H1 (cell line): ENCODE data around the gene GNB1. TPM values are rescaled to one million over a fixed set of nuclear protein-coding genes. Genes with fewer than 3 reads are reported as not detected.

Source experiments
- CTCF ChIA-PET: fragments of 300-600 bp; sonication (Branson Sonifier 250); formaldehyde crosslinking; loops from one replicate; lab custom pipeline; 2021; ENCODE audit not compliant: partially characterized antibody; lab: Charles Lee
- POLR2A ChIA-PET: fragments of 300-600 bp; sonication (Branson Sonifier 250); formaldehyde crosslinking; loops from one replicate; lab custom pipeline; 2021; ENCODE audit warnings: inconsistent platforms; ENCODE audit not compliant: partially characterized antibody; lab: Charles Lee
- DNase-seq, 2 experiments: peaks; one replicate each; pipeline versions ENCODE4 v3.0.0 to v3.0.0-alpha.2; 2010 to 2022; ENCODE audit warnings: low spot score in 2 of 2, low read depth in 1 of 2, mixed read lengths in 1 of 2
- FAIRE-seq: peaks from 2 replicates; lab custom pipeline; 2011; peaks lifted over from hg19 to GRCh38; lab: Jason Lieb, UNC
- H2AFZ ChIP-seq: 2 replicates; pipeline ENCODE4 v1.8.1; 2012; ENCODE audit warnings: low read length, inconsistent platforms
- H2AK5ac ChIP-seq: 2 replicates; pipeline ENCODE4 v1.6.1; 2013; ENCODE audit warnings: low read depth, low read length
- H2BK120ac ChIP-seq: replicated peaks from 2 replicates; pipeline ENCODE3; 2013; ENCODE audit warnings: low read depth, low read length, inconsistent platforms
- H2BK12ac ChIP-seq: 2 replicates; pipeline ENCODE4 v1.6.1; 2013; ENCODE audit warnings: low read depth, low read length
- H2BK15ac ChIP-seq: 2 replicates; pipeline ENCODE4 v1.6.1; 2013; ENCODE audit warnings: low read length
- H2BK20ac ChIP-seq: 2 replicates; pipeline ENCODE4 v1.6.1; 2013; ENCODE audit warnings: low read length
- H2BK5ac ChIP-seq: 2 replicates; pipeline ENCODE4 v1.6.1; 2013; ENCODE audit warnings: low read depth, low read length
- H3K14ac ChIP-seq: 2 replicates; pipeline ENCODE4 v1.6.1; 2013; ENCODE audit warnings: inconsistent platforms; ENCODE audit not compliant: insufficient read length
- H3K18ac ChIP-seq: 2 replicates; pipeline ENCODE4 v1.6.1; 2013; ENCODE audit warnings: low read length; ENCODE audit errors: extremely low read depth
- H3K23ac ChIP-seq: 2 replicates; pipeline ENCODE4 v1.6.1; 2013; ENCODE audit warnings: inconsistent platforms; ENCODE audit not compliant: insufficient read length
- H3K23me2 ChIP-seq: 2 replicates; pipeline ENCODE4 v1.6.1; 2013; ENCODE audit warnings: low read depth, low read length
- H3K27ac ChIP-seq: 2 replicates; pipeline ENCODE4 v1.6.1; 2011; ENCODE audit warnings: low read depth, low read length, inconsistent platforms
- H3K27me3 ChIP-seq, 4 experiments: replicated peaks in 1 of 4; 1 replicate in 1 of 4; 2 replicates in 3 of 4; pipeline versions ENCODE4 v1.6.1 to v1.8.1; 2011 to 2013; ENCODE audit warnings: low read length in 3 of 4, mild to moderate bottlenecking in 3 of 4, inconsistent platforms in 2 of 4, mixed read lengths in 2 of 4, moderate library complexity in 1 of 4; ENCODE audit not compliant: control insufficient read depth in 3 of 4, insufficient read depth in 3 of 4; ENCODE audit errors: extremely low read depth in 1 of 4
- H3K36me3 ChIP-seq, 4 experiments: 2 replicates each; pipeline versions ENCODE4 v1.6.1 to v1.8.1; 2011 to 2013; ENCODE audit warnings: mild to moderate bottlenecking in 4 of 4, low read length in 3 of 4, moderate library complexity in 2 of 4, control low read depth in 1 of 4, inconsistent platforms in 1 of 4; ENCODE audit not compliant: insufficient read depth in 4 of 4, control insufficient read depth in 2 of 4
- H3K4ac ChIP-seq: replicated peaks from 2 replicates; pipeline ENCODE3; 2013; ENCODE audit warnings: low read length, low read depth, mixed read lengths, inconsistent platforms; ENCODE audit not compliant: insufficient read length
- H3K4me1 ChIP-seq, 4 experiments: replicated peaks in 1 of 4; 1 replicate in 1 of 4; 2 replicates in 3 of 4; pipeline versions ENCODE4 v1.6.1 to v1.8.1; 2011 to 2013; ENCODE audit warnings: low read length in 3 of 4, inconsistent platforms in 2 of 4, mixed read lengths in 1 of 4; ENCODE audit not compliant: insufficient read depth in 4 of 4, control insufficient read depth in 3 of 4
- H3K4me2 ChIP-seq, 2 experiments: 2 replicates each; pipeline versions ENCODE4 v1.6.1 to v1.8.1; 2011 to 2013; ENCODE audit warnings: low read depth in 2 of 2, low read length in 2 of 2, control low read depth in 1 of 2, inconsistent platforms in 1 of 2, mild to moderate bottlenecking in 1 of 2; ENCODE audit not compliant: insufficient read depth in 1 of 2
- H3K4me3 ChIP-seq, 4 experiments: fragments of 200-600, 300-600 bp in 1 of 4; sonication (generic), shearing (Covaris generic), sonication (Bioruptor Twin) in 1 of 4; 2 replicates each; pipeline versions ENCODE4 v1.5.1 to v1.8.1; 2011 to 2016; ENCODE audit warnings: low read length in 4 of 4, low read depth in 3 of 4, control low read depth in 2 of 4, inconsistent platforms in 2 of 4, mild to moderate bottlenecking in 2 of 4, mixed read lengths in 1 of 4, moderate library complexity in 1 of 4; ENCODE audit not compliant: insufficient read depth in 2 of 4; ENCODE audit errors: extremely low read depth in 1 of 4
- H3K56ac ChIP-seq: replicated peaks from 2 replicates; pipeline ENCODE3; 2013; ENCODE audit warnings: low read depth, mild to moderate bottlenecking, mixed read lengths, low read length, inconsistent platforms; ENCODE audit not compliant: insufficient read length
- H3K79me1 ChIP-seq: 2 replicates; pipeline ENCODE4 v1.6.1; 2013; ENCODE audit warnings: low read depth, low read length, control low read depth
- H3K79me2 ChIP-seq, 2 experiments: 2 replicates each; pipeline versions ENCODE4 v1.6.1 to v1.8.1; 2012 to 2013; ENCODE audit warnings: low read length in 2 of 2, mild to moderate bottlenecking in 2 of 2, inconsistent platforms in 1 of 2; ENCODE audit not compliant: insufficient read depth in 2 of 2, control insufficient read depth in 1 of 2
- H3K9ac ChIP-seq, 4 experiments: replicated peaks in 1 of 4; 1 replicate in 1 of 4; 2 replicates in 3 of 4; pipeline versions ENCODE4 v1.6.1 to v1.8.1; 2011 to 2013; ENCODE audit warnings: low read depth in 3 of 4, low read length in 3 of 4, control low read depth in 2 of 4, mild to moderate bottlenecking in 2 of 4, moderate library complexity in 2 of 4, inconsistent platforms in 1 of 4; ENCODE audit errors: extremely low read depth in 1 of 4
- H3K9me3 ChIP-seq, 2 experiments: 2 replicates each; pipeline versions ENCODE4 v1.6.1 to v1.8.1; 2012 to 2013; ENCODE audit warnings: mild to moderate bottlenecking in 2 of 2, moderate library complexity in 2 of 2, control low read depth in 1 of 2, inconsistent platforms in 1 of 2, low read depth in 1 of 2, low read length in 1 of 2, mixed read lengths in 1 of 2; ENCODE audit not compliant: insufficient read depth in 2 of 2
- H4K20me1 ChIP-seq, 2 experiments: replicated peaks in 1 of 2; 2 replicates each; pipeline versions ENCODE3 to v1.8.1; 2011 to 2013; ENCODE audit warnings: inconsistent platforms in 2 of 2, low read length in 2 of 2, mild to moderate bottlenecking in 1 of 2; ENCODE audit not compliant: insufficient read depth in 2 of 2, control insufficient read depth in 1 of 2
- H4K5ac ChIP-seq: 2 replicates; pipeline ENCODE4 v1.6.1; 2013; ENCODE audit warnings: low read length, low read depth, mixed read lengths, inconsistent platforms; ENCODE audit not compliant: insufficient read length
- H4K8ac ChIP-seq: 2 replicates; pipeline ENCODE4 v1.8.0; 2013; ENCODE audit warnings: mild to moderate bottlenecking, moderate library complexity, low read length, inconsistent platforms; ENCODE audit not compliant: insufficient read depth; ENCODE audit errors: extremely low read depth
- H4K91ac ChIP-seq: replicated peaks from 2 replicates; pipeline ENCODE3; 2013; ENCODE audit warnings: low read length, mixed read lengths, inconsistent platforms; ENCODE audit not compliant: insufficient read length
- E2F6 ChIP-seq: IDR thresholded peaks from 2 replicates; pipeline ENCODE4 v1.6.1; 2012; ENCODE audit warnings: inconsistent platforms
- MAFK ChIP-seq: IDR thresholded peaks from 2 replicates; pipeline ENCODE4 v1.6.1; 2012; ENCODE audit warnings: low read depth, mild to moderate bottlenecking, improper control_type of control experiment, low read length
- USF2 ChIP-seq: IDR thresholded peaks from 2 replicates; pipeline ENCODE4 v1.6.1; 2011; ENCODE audit warnings: low read length, improper control_type of control experiment
- WGBS, 2 experiments: shearing (Covaris generic) in 1 of 2; methylation state at CpG; one replicate each; pipeline versions ENCODE4 v1.1.6 to v1.1.7; 2013 to 2015; ENCODE audit warnings: low lambda C conversion rate in 2 of 2, mixed read lengths in 2 of 2, inconsistent platforms in 1 of 2, low coverage in 1 of 2, missing lambda C conversion rate in 1 of 2; ENCODE audit not compliant: insufficient replicate concordance in 2 of 2, insufficient coverage in 1 of 2, insufficient read length in 1 of 2; ENCODE audit errors: extremely low coverage in 1 of 2, missing lambda C conversion rate in 1 of 2; 5-methylcytosine and 5-hydroxymethylcytosine counted together
- polyA plus RNA-seq, 7 experiments: library from polyadenylated mRNA; depleted of rRNA in 3 of 7; stranded (reverse) in 5 of 7; unstranded in 2 of 7; fragments of >200 nt in 5 of 7; fragments of 200-250 nt in 2 of 7; gene quantifications; 1 replicate in 5 of 7; 2 replicates in 1 of 7; 4 replicates in 1 of 7; pipeline versions ENCODE4 v1.2.1 to v1.2.3, GENCODE V29; 2011 to 2013; ENCODE audit warnings: missing spikeins in 2 of 7, mixed read lengths in 2 of 7
- total RNA-seq: library from RNA; stranded (reverse); fragmentation: NEBNext Ultra II Directional; extraction: Animal tissue kit (Norgen Biotek cat#: 25700); gene quantifications from 2 replicates; pipeline ENCODE4 v1.2.1, GENCODE V29; 2021

GNB1 gene
- total and polyA plus RNA-seq, 2 of the 8 experiments (the other 6 are each of a cell fraction or from before 2014, with no cell fraction given): 343 to 382 TPM

- H2BK5ac ChIP-seq: peak overlapping the region; percentile 75; the same call in 1 of the 2 replicates
- peak overlapping the region; percentile 23 for H3K4ac ChIP-seq
- H2AFZ ChIP-seq: no peak overlapping the region
- H3K23ac ChIP-seq: no peak overlapping the region
- DNase-seq: no peak
- H3K79me1 ChIP-seq: no peaks in the 10 kb centered on the region
- H3K23me2 ChIP-seq: peaks cover 4% of the 10 kb centered on the region; the same call in 1 of the 2 replicates
- peak overlapping the region; percentile 94 for H2AK5ac ChIP-seq
- no peaks in the 10 kb centered on the region for H3K79me2 ChIP-seq
- no peak overlapping the region for H2BK120ac ChIP-seq
- H3K27ac ChIP-seq: peak overlapping the region; percentile 11; the same call in 1 of the 2 replicates
- H2BK15ac ChIP-seq: peak overlapping the region; percentile 81; the same call in 1 of the 2 replicates
- H4K20me1 ChIP-seq: no peaks in the 10 kb centered on the region
- H3K4me3 ChIP-seq: peak overlapping the region; percentile 40 to 68 (median 50)
- H3K9me3 ChIP-seq: no peaks in the 10 kb centered on the region
- H3K27me3 ChIP-seq: peaks cover 0 to 2% (median under 1%) of the 10 kb centered on the region in 4 experiments; a peak in 2 of 7 replicates
- H3K56ac ChIP-seq: peak overlapping the region; percentile 64
- CTCF ChIA-PET: interaction anchor here (0.9 to 2.9 kb wide), 3 partner anchors 9 to 26 kb away, joined by 3 to 12 read pairs (median 6); no protein-coding TSS in a partner anchor
- POLR2A ChIA-PET: interaction anchor here (0.9 to 2.6 kb wide), 3 partner anchors 9 to 136 kb away, joined by 3 to 14 read pairs (median 10); no protein-coding TSS in a partner anchor
- H4K8ac ChIP-seq: peak overlapping the region; percentile 74
- peak overlapping the region; percentile 95 for H3K18ac ChIP-seq
- H3K4me1 ChIP-seq: peaks cover 0 to 19% (median 12%) of the 10 kb centered on the region in 4 experiments; a peak in 6 of 7 replicates
- peak overlapping the region in 3 of 4 experiments; percentile 51 to 59 (median 55); a peak in 6 of 7 replicates for H3K9ac ChIP-seq
- 54% methylated on average over 34 of the region's 46 CpGs; no CpG with 5 or more reads in 1 of the 2 experiments for WGBS, 2 experiments
- no peak for FAIRE-seq
- H2BK12ac ChIP-seq: no peak overlapping the region
- peak overlapping the region; percentile 76 to 80 for H3K4me2 ChIP-seq
- H3K14ac ChIP-seq: no peak overlapping the region
- peak; percentile 9; the same call in 1 of the 2 replicates for TF ChIP-seq USF2
- peak; percentile 58 for TF ChIP-seq E2F6
- no peak for TF ChIP-seq MAFK
- H4K5ac ChIP-seq: peak overlapping the region; percentile 51
- no peaks in the 10 kb centered on the region for H3K36me3 ChIP-seq
- H4K91ac ChIP-seq: no peak overlapping the region
- H2BK20ac ChIP-seq: no peak overlapping the region
These were observed 27.4 kb upstream of the GNB1 start for GRCh38 chr1:1917995-1918900.
